GM21786 (cell line): ENCODE results near the gene SLC4A4.
"Not testable (repeated sequence)": the region's sequence is repeated elsewhere in the genome, so short reads cannot be mapped to it uniquely, and the experiment has no call there.

Experiments used
- ATAC-seq: cut with Tn5 transposase; IDR thresholded peaks from one replicate; pipeline ENCODE4 v1.9.1; 2021; ENCODE audit not compliant: unreplicated experiment

The SLC4A4 gene

GRCh38 chr4:71406459-71406963 lies 67.7 kb downstream of the SLC4A4 start:
- ATAC-seq, result no peak

- ATAC-seq, result not testable (repeated sequence)
Observed at GRCh38 chr4:71408961-71409360, 70.1 kb downstream of the SLC4A4 start.

GRCh38 chr4:71411981-71412380 lies 73.2 kb downstream of the SLC4A4 start:
- ATAC-seq, result no peak

GRCh38 chr4:71415491-71415890 lies 76.7 kb downstream of the SLC4A4 start:
- no peak for ATAC-seq

- no peak for ATAC-seq
Observed at GRCh38 chr4:71417150-71417549, 78.3 kb downstream of the SLC4A4 start.

- no peak for ATAC-seq
Observed at GRCh38 chr4:71426381-71427042, 87.7 kb downstream of the SLC4A4 start.

- no peak for ATAC-seq
Observed at GRCh38 chr4:71429106-71429505, 90.3 kb downstream of the SLC4A4 start.

GRCh38 chr4:71429962-71430361 lies 91.1 kb downstream of the SLC4A4 start:
- no peak for ATAC-seq

GRCh38 chr4:71430609-71431008 lies 91.8 kb downstream of the SLC4A4 start:
- no peak for ATAC-seq

GRCh38 chr4:71440612-71441011 lies 101.8 kb downstream of the SLC4A4 start:
- ATAC-seq, result no peak

GRCh38 chr4:71441186-71442169 lies 102.7 kb downstream of the SLC4A4 start:
- no peak for ATAC-seq

GRCh38 chr4:71442336-71442735 lies 103.5 kb downstream of the SLC4A4 start:
- ATAC-seq, result no peak

- ATAC-seq, result no peak
Observed at GRCh38 chr4:71444395-71444794, 105.6 kb downstream of the SLC4A4 start.

- ATAC-seq, result no peak
Observed at GRCh38 chr4:71445811-71446210, 107.0 kb downstream of the SLC4A4 start.

GRCh38 chr4:71446479-71447081 lies 107.8 kb downstream of the SLC4A4 start:
- ATAC-seq, result no peak

- no peak for ATAC-seq
Observed at GRCh38 chr4:71449040-71449439, 110.2 kb downstream of the SLC4A4 start.

GRCh38 chr4:71449878-71450277 lies 111.1 kb downstream of the SLC4A4 start:
- ATAC-seq, result no peak

- no peak for ATAC-seq
Observed at GRCh38 chr4:71453531-71453930, 114.7 kb downstream of the SLC4A4 start.

GRCh38 chr4:71456841-71457240 lies 118.0 kb downstream of the SLC4A4 start:
- no peak for ATAC-seq

- ATAC-seq, result no peak
Observed at GRCh38 chr4:71460371-71460770, 121.6 kb downstream of the SLC4A4 start.

GRCh38 chr4:71461422-71461821 lies 122.6 kb downstream of the SLC4A4 start:
- ATAC-seq, result no peak
